Esophagus squamous epithelium (tissue), 5 donors: ENCODE measurements around the gene POLR2E. TPM values are rescaled to one million over a fixed set of nuclear protein-coding genes. Genes with fewer than 3 reads are reported as not detected.

Source experiments
- DNase-seq: peaks from one replicate; lab custom pipeline; 2025; lab: John Stamatoyannopoulos, UW
- H3K27ac ChIP-seq, 4 donors: fragments of 200-600 bp; sonication (generic); one replicate each; pipeline ENCODE4 v1.5.1; 2016 to 2019; ENCODE audit warnings: mild to moderate bottlenecking in 1 of 4
- H3K27me3 ChIP-seq, 4 donors: fragments of 200-600 bp; sonication (generic); 1 replicate in 3 of 4; 2 replicates in 1 of 4; pipeline versions ENCODE4 v1.5.1 to v1.6.0; 2017 to 2021; ENCODE audit warnings: antibody characterized with exemption in 1 of 4
- H3K36me3 ChIP-seq, 3 donors: fragments of 200-600 bp; sonication (generic); one replicate each; pipeline ENCODE4 v1.5.1; 2016 to 2019
- H3K4me1 ChIP-seq, 3 donors: fragments of 200-600 bp; sonication (generic); one replicate each; pipeline ENCODE4 v1.5.1; 2017 to 2019
- H3K4me3 ChIP-seq, 4 donors: fragments of 200-600 bp; sonication (generic); 1 replicate in 3 of 4; 2 replicates in 1 of 4; pipeline ENCODE4 v1.5.1; 2016 to 2019; ENCODE audit warnings: mild to moderate bottlenecking in 2 of 4, moderate library complexity in 1 of 4
- H3K9me3 ChIP-seq, 3 donors: fragments of 200-600 bp; sonication (generic); one replicate each; pipeline ENCODE4 v1.5.1; 2016 to 2019
- CTCF ChIP-seq, 6 experiments: fragments of 450-650 bp in 4 of 6; fragments of 200-600 bp in 2 of 6; sonication (generic) in 2 of 6; IDR thresholded peaks; one replicate each; pipeline ENCODE4 v1.5.1; 2016 to 2019; ENCODE audit warnings: antibody characterized with exemption in 6 of 6, mild to moderate bottlenecking in 4 of 6, moderate library complexity in 4 of 6
- POLR2A ChIP-seq, 4 donors: fragments of 450-650 bp; IDR thresholded peaks; one replicate each; pipeline ENCODE4 v1.6.1; 2017; ENCODE audit warnings: antibody characterized with exemption in 4 of 4, mild to moderate bottlenecking in 4 of 4, moderate library complexity in 3 of 4
- WGBS, 2 donors: methylation state at CpG; one replicate each; pipeline ENCODE4 v1.1.5; 2018; 5-methylcytosine and 5-hydroxymethylcytosine counted together
- intact Hi-C: fragments of 100-400 bp; cut with DNase I; formaldehyde crosslinking; loops from one replicate; pipeline ENCODE4 v1.15.0; 2022
- total RNA-seq, 4 donors: library from RNA; depleted of rRNA; stranded (reverse); fragments of >200 nt; gene quantifications; one replicate each; pipeline ENCODE4 v1.1.0, GENCODE V29; 2016
- donor health status: DM: yes; HTN: yes; CAD: no.

POLR2E gene
- total RNA-seq, 4 donors from 2014 or later: 113 to 198 (median 166) TPM

- H3K9me3 ChIP-seq: no peaks in the 10 kb centered on the region
- 54 to 59% methylated on average over 19 of the region's 22 CpGs for WGBS, 2 donors
- H3K27me3 ChIP-seq: peaks cover 0 to 14% (median 0%) of the 10 kb centered on the region in 4 donors
- H3K4me1 ChIP-seq: peaks cover 33 to 64% (median 39%) of the 10 kb centered on the region in 3 donors
- TF ChIP-seq POLR2A (IDR thresholded peaks at IDR 0.05): no peak
- TF ChIP-seq CTCF (IDR thresholded peaks at IDR 0.05): peak in 1 of 6 experiments; percentile 2
- DNase-seq: no peak
- H3K27ac ChIP-seq: peak overlapping the region; percentile 5 to 83 (median 82)
- H3K4me3 ChIP-seq: peak overlapping the region in 3 of 4 donors; percentile 53 to 74 (median 65)
- intact Hi-C loops: no loop called here
- H3K36me3 ChIP-seq: peaks cover 13 to 37% (median 17%) of the 10 kb centered on the region in 3 donors
Measured at GRCh38 chr19:1038978-1039645, 56.1 kb downstream of the POLR2E start.

- no peak for DNase-seq
- intact Hi-C loops: no loop called here
Measured at GRCh38 chr19:1037621-1038064, 57.5 kb downstream of the POLR2E start.

More at GRCh38 chr19:1037621-1038064, 57.5 kb downstream of the POLR2E start:
- TF ChIP-seq POLR2A (IDR thresholded peaks at IDR 0.05) (no peak), CTCF (IDR thresholded peaks at IDR 0.05) (no peak)
- WGBS, 2 donors: 59 to 64% methylated on average over 8 to 10 of the region's 22 CpGs
- no peaks in the 10 kb centered on the region for H3K9me3 ChIP-seq
- H3K4me3 ChIP-seq: no peak overlapping the region
- peaks cover 17 to 46% (median 26%) of the 10 kb centered on the region in 3 donors for H3K36me3 ChIP-seq
- H3K27me3 ChIP-seq: peaks cover 0 to 12% (median 0%) of the 10 kb centered on the region in 4 donors
- peaks cover 29 to 55% (median 33%) of the 10 kb centered on the region in 3 donors for H3K4me1 ChIP-seq
- H3K27ac ChIP-seq: peak overlapping the region in 3 of 4 donors; percentile 28 to 83 (median 30)

Other genes starting within 250 kb of the POLR2E start
- gene ELANE, start 243.1 kb downstream of the POLR2E start, total RNA-seq: under 1 TPM in 1 of 4 donors, not detected in 3; 0.95 TPM
- 100 to 1,000 TPM in 2 of 4 donors, 10 to 100 TPM in 2; 52.2 to 883 (median 129) TPM for gene CFD, start 235.7 kb downstream of the POLR2E start, total RNA-seq
- gene MED16, start 202.2 kb downstream of the POLR2E start, total RNA-seq: 10 to 100 TPM; 23.7 to 64.9 (median 32.5) TPM
- not detected for gene RNU6-9, start 201.9 kb downstream of the POLR2E start, total RNA-seq
- gene R3HDM4, start 182.2 kb downstream of the POLR2E start, total RNA-seq: 10 to 100 TPM; 42.9 to 83.7 (median 62.4) TPM
- gene KISS1R, start 178.0 kb downstream of the POLR2E start, total RNA-seq: under 1 TPM in 1 of 4 donors, not detected in 3; 0.45 TPM
- gene ARID3A, start 169.3 kb downstream of the POLR2E start, total RNA-seq: 1 to 10 TPM; 3.0 to 6.6 (median 4.7) TPM
- gene WDR18, start 111.0 kb downstream of the POLR2E start, total RNA-seq: 10 to 100 TPM; 28.2 to 70.1 (median 53.0) TPM
- not detected for gene GRIN3B, start 95.0 kb downstream of the POLR2E start, total RNA-seq
- 100 to 1,000 TPM; 101 to 182 (median 146) TPM for gene TMEM259, start 74.3 kb downstream of the POLR2E start, total RNA-seq
- gene RNU6-2, start 73.9 kb downstream of the POLR2E start, total RNA-seq: not detected
- 100 to 1,000 TPM in 2 of 4 donors, 10 to 100 TPM in 2; 79.0 to 125 (median 105) TPM for gene CNN2, start 68.8 kb downstream of the POLR2E start, total RNA-seq
- 10 to 100 TPM; 12.6 to 24.4 (median 18.7) TPM for gene ABCA7, start 55.3 kb downstream of the POLR2E start, total RNA-seq
- 10 to 100 TPM in 3 of 4 donors, 1 to 10 TPM in 1; 8.2 to 39.3 (median 12.5) TPM for gene ARHGAP45, start 28.2 kb downstream of the POLR2E start, total RNA-seq
- gene GPX4, start 8.6 kb upstream of the POLR2E start, total RNA-seq: 100 to 1,000 TPM; 108 to 405 (median 244) TPM
- gene SBNO2, start 78.9 kb upstream of the POLR2E start, total RNA-seq: 10 to 100 TPM; 31.3 to 84.3 (median 68.3) TPM
- gene STK11, start 110.4 kb upstream of the POLR2E start, total RNA-seq: 10 to 100 TPM; 59.3 to 68.5 (median 61.6) TPM
- 1 to 10 TPM in 3 of 4 donors, under 1 TPM in 1; 0.38 to 1.6 (median 1.2) TPM for gene CBARP, start 142.6 kb upstream of the POLR2E start, total RNA-seq
- gene ATP5F1D, start 146.4 kb upstream of the POLR2E start, total RNA-seq: 100 to 1,000 TPM in 3 of 4 donors, 10 to 100 TPM in 1; 83.4 to 171 (median 132) TPM
- gene MIDN, start 153.2 kb upstream of the POLR2E start, total RNA-seq: 10 to 100 TPM; 12.4 to 65.0 (median 40.4) TPM
- 100 to 1,000 TPM; 116 to 415 (median 238) TPM for gene CIRBP, start 174.0 kb upstream of the POLR2E start, total RNA-seq
- gene FAM174C, start 180.2 kb upstream of the POLR2E start, total RNA-seq: 10 to 100 TPM; 31.5 to 69.8 (median 50.5) TPM
- not detected for gene EFNA2, start 190.5 kb upstream of the POLR2E start, total RNA-seq